HS-5 (cell line): Measurements from ENCODE around the gene TOGARAM2.

Experiments
- DNase-seq: peaks from one replicate; pipeline ENCODE4 v3.0.0-alpha.2; 2012; ENCODE audit warnings: low read depth

Gene TOGARAM2

DNA sequence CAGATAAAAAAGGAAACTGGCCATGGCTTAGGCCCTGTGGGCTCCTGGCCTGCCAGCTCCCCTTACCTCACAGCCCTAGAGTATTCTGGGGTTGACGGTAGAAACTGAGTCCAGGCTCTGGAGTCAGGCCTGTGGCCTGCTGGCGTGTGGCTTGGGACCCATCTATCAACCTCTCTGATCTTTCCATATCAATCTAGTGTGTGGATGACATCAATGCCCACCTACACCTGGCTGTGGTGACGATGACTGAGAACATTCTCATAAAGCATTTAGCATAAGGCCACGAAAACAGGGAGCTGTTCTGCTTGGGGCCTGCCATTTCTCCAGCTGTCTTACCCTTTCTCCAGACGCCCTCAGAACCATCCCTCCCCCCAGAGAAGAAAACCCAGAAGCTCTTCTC, 75.4 kb downstream of the TOGARAM2 start:
- DNase-seq: no peak

DNA sequence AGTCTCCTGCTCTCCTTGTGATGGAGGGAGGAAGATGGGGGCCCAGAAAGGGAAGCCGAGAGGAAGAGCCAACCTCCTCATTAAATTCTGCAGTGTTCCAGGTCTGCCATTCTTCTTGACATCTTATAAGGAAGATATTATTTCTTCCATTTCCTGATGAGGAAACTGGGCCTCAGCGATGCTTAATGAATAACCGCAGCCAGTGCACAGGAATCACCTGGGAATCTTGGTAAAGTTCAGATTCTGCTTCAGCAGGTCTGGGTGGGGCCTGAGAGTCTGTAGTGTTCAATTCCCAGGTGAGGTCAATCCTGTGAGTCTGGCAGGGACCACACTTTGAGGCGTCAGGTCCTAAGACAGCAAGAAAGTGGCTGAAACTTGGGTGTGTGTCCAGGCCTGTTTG, 75.9 kb downstream of the TOGARAM2 start:
- DNase-seq: no peak

- no peak for DNase-seq
Measured at GRCh38 chr2:29059624-29060023, 78.5 kb downstream of the TOGARAM2 start.

DNA sequence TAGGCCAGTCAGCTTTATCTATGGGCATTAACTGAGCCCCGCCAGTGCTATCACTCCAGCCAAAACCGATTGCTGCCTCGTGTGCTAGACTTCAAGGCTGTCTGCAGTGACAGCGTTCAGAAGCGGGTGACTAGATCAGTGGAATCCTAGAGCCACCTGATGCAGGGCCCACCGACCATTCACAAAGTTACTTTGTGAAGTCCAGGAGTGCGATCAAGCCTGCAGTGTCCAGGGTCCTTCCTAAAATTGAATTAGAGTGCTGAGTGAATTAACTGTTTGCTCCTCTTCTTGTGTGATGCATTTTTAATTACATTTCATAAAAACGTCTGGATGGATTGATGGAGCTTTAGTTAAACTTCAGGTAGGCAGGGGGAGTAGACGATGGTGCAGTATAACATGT, 79.3 kb downstream of the TOGARAM2 start:
- no peak for DNase-seq

- DNase-seq: no peak
Measured at GRCh38 chr2:29061176-29061575, 80.1 kb downstream of the TOGARAM2 start.

GRCh38 chr2:29061616-29062015, 80.5 kb downstream of the TOGARAM2 start:
- no peak for DNase-seq

DNA sequence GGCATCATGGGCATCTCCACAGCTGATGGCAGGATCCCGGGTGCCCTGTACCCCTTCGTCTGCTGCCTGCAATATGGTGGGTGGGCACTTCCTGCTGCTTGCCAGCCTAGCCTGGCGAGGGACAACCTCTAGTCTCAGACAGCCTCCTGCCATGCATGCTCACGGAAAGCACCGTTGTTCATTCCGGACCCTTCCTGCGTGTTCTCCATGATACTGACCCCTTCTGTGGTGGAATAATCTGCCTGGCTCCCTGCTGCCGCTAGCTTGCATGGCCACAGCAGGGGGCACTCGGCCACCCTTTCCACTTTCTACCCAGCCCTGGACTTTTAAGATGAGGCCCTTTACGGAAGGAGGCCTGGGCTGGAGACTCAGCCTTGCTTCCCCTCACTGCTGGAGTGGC, 81.3 kb downstream of the TOGARAM2 start:
- DNase-seq: no peak

DNA sequence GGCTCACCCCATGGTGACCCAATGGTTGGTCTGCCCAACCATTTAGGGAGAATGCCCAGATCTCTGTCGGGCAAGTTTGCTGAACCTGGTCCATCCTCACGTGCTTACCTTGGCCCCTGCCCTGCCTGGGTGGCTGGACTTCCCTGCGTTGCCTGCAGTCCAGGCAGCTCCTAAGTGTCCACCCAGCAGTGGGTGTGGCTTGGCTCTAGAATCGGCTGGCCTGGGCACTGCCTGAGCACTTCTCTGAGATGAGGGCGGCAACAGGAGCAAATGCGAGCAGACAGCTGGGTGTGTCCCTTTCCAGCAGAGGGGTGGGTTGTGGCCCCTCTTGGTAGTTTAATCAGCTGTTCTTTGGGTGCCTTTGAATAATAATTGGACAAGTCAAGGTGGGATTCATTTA, 82.0 kb downstream of the TOGARAM2 start:
- no peak for DNase-seq

DNA sequence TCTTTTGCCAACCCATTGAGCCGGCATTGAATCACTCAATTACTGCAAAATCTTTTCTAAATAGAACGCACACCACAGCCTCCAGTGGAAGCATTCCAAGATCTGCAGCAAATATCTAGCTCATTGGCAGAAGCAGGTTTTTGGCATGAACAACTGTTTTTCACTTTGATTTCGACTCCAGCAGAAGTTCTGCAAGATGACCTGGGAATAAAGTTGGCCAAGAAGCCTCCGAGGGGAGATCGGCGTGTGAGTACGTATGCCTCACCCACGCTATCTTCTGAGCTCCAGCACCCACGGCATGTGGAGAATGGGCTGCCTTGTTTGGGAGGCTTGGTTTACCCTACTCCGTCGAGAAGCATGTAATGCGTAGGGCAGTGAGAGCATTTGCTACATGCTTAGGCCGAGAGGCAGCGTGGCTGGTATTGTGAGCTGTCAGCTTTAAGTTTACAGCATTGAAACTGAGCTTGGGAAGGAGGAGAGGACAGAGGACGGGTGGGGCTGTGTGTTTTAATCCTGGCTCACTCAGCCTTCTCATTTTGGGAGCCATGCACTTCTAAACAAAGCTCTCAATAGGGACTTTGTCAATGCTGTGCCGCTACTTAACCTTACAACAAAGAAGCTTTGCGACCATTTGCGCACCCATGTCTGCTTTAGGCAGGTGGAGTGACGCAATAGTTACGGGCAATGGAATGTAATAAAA, 82.7 kb downstream of the TOGARAM2 start:
- DNase-seq: no peak

DNA sequence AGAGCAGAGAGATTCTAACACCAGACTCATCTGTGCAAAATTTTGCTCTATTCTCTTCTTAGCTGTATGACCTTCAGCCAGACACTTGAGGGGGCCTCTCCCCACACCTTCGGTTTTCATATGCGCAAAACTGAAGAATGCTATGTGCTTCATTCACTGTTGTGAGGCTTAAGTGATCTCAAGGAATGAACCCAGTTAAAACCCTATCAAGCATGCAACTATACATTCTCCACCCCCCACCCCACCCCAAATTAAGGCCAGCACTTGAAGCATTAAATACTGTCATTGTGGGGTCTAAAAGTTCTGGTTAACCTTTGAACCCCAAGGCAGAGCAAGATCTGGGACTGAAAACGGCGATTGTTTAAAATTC, 83.2 kb downstream of the TOGARAM2 start:
- no peak for DNase-seq

GRCh38 chr2:29064746-29065067, 83.6 kb downstream of the TOGARAM2 start:
- DNase-seq: no peak

GRCh38 chr2:29065068-29065811, 84.1 kb downstream of the TOGARAM2 start:
- no peak for DNase-seq

DNA sequence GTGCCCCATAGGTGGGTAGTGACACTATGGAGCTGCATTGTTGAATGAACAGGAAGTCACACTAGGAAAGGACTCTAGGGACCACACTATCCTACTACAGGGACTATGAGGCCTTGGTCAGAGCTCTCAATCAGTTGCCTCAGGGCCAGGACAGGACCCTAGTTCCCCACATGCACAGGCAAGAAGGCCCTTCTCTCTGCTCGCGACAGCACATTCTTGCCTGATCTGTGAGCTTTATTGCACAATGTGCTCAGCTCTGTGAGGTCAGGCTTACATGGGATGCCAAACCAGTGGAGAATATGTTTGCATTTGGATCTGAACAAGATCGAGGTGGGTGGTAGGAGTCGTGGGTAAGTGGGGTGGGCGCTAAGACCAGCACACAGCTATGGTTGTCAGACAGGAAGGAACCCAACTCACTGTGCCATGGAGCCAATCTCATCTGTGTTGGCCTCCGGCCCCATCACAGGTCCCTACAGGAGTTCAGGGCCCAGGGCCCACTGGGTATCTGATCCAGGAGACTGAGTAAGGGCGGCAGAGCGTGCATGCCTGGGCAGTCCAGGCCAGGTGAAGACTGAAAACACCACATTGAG, 85.3 kb downstream of the TOGARAM2 start:
- DNase-seq: no peak

DNA sequence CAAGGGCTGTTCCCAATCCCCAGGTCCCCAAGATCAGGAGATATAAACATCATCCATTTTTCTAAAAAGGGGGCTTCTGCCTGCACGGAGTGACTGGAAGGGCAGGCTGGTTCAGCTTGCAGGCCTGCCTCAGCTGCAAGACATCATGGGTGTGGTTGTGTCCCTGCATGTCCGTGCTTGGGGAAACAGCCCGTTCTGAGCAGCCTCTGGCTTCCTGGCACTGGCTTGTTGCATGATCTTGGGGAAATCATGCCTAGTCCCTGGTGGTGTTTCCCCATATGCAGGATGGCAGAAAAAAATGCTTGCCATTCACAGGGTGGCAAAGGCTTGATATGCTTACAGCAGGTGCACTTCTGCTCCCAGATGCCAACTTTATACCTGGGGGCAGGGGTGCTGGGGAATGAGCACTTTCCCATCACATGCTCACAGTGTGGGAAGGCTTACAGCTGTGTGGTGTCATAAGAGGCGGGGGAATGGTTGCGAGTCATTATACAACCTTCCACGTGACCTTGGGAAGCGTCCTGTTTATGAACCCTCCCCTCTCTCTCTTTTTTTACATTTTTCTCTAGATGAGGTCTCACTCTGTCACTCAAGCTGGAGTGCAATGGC, 86.0 kb downstream of the TOGARAM2 start:
- DNase-seq: no peak

DNA sequence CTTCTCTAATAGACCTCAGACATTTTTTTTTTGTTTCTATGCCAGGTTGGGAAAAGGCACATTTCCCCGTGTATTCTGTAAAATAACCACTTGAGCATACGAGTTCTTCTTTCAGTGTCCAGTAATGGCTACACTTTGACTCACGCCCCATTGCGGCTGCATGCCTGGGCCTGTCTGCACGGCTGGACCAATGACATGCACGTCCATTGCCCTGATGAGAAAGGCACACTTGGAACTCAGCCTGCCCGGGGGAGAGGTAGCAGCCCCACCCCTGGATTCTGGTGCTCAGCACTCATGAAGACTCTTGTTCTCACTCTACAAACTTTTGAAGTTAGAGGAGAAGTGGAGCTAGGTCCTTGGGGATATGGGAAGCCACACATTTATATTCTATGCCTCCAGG, 87.4 kb downstream of the TOGARAM2 start:
- DNase-seq: no peak

DNA sequence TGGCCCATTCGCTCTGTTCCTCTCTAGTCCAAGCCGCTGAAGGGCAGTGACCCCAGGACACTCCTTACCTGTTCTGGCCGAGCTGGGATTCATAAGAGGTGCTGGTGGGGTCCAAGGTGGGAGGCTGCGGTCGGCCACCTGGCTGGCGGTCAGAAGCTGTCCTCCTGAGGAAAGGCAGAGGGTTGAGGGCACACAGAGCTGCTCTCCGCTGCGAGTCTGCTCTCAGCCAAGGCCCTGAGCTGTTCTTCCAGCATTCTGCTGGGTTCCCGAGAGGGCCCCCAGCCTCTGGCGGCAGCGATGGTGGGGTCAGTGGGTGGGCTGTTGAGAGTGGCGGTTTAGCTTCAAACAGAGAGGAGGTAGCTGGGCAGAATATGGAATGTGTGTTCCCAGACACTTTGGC, 89.4 kb downstream of the TOGARAM2 start:
- no peak for DNase-seq

DNA sequence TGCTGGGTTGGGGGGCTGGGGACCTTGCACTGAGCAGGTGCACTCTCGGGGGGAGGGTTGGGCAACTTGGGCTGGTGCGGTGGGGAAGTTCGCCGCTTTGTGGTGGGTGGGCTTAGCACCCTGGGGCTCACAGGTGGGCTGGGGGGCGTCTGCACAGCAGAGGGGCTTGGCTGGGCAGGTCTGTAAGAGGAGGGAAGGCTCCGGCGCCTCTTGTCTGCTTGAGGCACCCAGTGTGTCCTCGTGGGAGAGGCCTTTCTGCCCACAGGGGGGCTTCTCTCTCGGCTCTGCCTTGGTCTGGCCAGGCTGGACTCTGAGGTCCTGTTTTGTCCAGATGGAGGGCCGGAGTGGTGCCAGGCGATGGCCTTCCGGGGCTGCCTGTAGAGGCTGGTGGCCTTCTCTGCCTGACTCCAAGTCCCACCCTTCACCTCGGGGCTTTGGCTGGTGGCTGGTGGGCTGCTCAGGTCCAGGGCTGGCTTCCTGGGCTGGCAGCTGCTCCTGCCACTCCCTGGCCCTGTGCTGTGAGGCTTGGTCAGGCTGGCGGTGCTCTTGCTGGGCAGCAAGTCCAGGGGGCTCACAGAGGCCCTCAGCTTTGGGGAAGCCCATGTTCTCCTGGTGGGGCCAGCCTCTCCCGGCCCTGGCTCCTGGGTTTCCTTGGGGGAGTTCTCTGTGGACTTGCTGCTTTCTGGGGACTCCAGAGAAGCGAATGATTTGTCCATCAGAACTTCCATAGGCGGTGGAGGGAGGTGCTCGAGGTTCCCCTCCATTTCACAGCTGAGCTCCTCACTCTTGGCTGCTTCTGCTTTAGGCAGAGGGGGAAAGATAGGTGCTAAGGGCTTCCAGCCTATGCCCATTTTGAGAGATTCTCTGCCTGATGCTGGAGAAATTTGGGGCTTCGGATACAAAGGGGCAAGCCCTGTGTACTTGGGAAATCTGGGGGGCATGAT, 90.2 kb downstream of the TOGARAM2 start:
- no peak for DNase-seq

DNA sequence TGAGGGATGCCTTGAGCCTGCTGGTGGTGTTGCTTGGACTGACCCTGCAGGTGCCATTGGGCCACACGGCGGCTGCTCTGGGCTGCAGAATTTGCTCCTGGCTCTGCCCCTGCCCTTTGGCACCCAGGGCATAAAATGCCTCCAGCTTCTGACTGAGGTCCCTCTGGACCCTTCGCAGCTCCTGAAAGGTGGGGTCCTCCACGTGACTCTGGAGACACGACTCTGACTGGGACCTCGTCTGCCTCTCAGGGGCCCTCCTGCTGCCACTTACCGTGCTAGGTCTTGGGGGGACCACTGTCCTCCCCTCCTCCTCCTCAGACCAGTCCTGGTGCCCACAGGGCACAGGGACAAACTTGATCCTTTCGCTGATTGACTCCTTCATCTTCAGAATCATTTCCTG, 91.2 kb downstream of the TOGARAM2 start:
- no peak for DNase-seq

DNA sequence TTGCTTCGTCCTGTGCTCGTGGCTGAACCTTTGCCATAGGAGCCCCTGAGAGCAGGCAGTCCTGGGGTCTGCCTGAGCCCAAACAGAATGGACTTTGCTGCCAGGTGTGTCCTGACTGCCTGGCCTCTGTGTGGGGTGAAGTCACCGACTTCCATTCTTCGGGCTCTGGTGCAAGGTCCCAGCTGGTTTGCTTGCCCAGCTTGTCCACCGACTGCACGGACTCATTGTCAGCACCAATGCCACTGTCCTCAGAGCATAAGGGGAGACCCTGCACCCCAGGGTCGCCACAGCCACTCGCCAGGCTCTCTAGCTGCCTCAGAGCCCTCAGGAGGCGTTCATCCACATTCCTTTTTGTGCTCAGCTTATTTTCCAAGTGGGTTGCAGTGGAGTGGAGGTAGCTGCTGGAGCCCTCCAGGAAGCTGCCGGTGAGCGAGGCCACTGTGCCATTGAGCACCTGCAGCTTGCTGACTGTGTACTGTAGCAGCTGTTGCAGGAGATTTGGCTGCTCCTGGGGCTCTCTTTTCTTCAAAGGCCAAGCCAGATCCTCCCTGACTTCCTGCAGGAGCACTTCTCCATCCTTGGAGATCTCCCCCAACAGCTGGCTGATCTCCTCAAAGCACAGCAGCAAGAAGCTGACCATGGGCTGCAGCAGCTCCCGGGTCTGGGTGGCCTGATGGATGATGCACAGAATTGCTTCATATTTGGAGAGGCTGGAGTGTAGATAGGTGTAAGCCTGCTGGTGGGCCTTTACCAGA, 92.0 kb downstream of the TOGARAM2 start:
- DNase-seq: no peak

GRCh38 chr2:29073933-29074332, 92.8 kb downstream of the TOGARAM2 start:
- no peak for DNase-seq

DNA sequence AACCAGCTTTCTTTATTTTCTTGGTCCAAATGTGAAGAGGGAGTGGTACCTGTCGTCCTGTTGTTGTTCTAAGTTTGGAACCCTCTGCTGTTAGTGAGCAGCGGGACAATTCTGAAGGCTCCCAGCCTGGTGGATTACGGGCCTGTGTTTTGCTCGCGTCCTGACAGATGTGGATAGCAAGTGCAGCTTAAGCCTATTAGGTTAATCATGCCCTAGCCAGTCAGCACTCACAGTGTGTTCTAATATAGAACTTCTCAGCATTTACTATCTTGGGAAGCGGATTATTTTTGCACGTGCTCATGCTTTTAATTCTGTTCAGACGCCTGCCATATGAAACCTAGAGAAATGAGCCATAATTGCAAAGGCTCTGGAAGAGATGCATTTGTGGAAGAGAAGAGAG, 93.3 kb downstream of the TOGARAM2 start, which contains the start of gene PCARE:
TSS of gene PCARE (minus strand) at position 113 of the 400 bp plus-strand sequence. CDS start 262 bp downstream, outside the sequence.
- DNase-seq: no peak
